GM21390 (cell line): Measurements from ENCODE around the gene FBN2.
"Not testable (repeated sequence)": the region's sequence is repeated elsewhere in the genome, so short reads cannot be mapped to it uniquely, and the experiment has no call there.

Source experiments
- ATAC-seq: cut with Tn5 transposase; IDR thresholded peaks from one replicate; pipeline ENCODE4 v1.9.1; 2021; ENCODE audit not compliant: unreplicated experiment

FBN2 gene

GRCh38 chr5:128432913-128433440, 105.1 kb downstream of the FBN2 start:
- ATAC-seq: no peak

GRCh38 chr5:128427921-128428320, 110.1 kb downstream of the FBN2 start:
- no peak for ATAC-seq

GRCh38 chr5:128426090-128426534, 111.9 kb downstream of the FBN2 start:
- ATAC-seq: peak; percentile 93

GRCh38 chr5:128424646-128425045, 113.4 kb downstream of the FBN2 start:
- ATAC-seq: no peak

GRCh38 chr5:128422612-128423011, 115.4 kb downstream of the FBN2 start:
- ATAC-seq: no peak

- no peak for ATAC-seq
These were observed 123.6 kb downstream of the FBN2 start for GRCh38 chr5:128414469-128414868.

- no peak for ATAC-seq
These were observed 124.7 kb downstream of the FBN2 start for GRCh38 chr5:128413356-128413755.

GRCh38 chr5:128412145-128412930, 125.7 kb downstream of the FBN2 start:
- ATAC-seq: no peak

- ATAC-seq: no peak
These were observed 128.8 kb downstream of the FBN2 start for GRCh38 chr5:128409166-128409800.

- no peak for ATAC-seq
These were observed 129.4 kb downstream of the FBN2 start for GRCh38 chr5:128408622-128409021.

GRCh38 chr5:128407944-128408343, 130.1 kb downstream of the FBN2 start:
- no peak for ATAC-seq

GRCh38 chr5:128406803-128407202, 131.2 kb downstream of the FBN2 start:
- no peak for ATAC-seq

GRCh38 chr5:128405159-128405558, 132.9 kb downstream of the FBN2 start:
- no peak for ATAC-seq

GRCh38 chr5:128403333-128403732, 134.7 kb downstream of the FBN2 start:
- ATAC-seq: no peak

GRCh38 chr5:128402506-128402905, 135.5 kb downstream of the FBN2 start:
- ATAC-seq: no peak

- ATAC-seq: not testable (repeated sequence)
These were observed 137.3 kb downstream of the FBN2 start for GRCh38 chr5:128400766-128401165.

- no peak for ATAC-seq
These were observed 138.9 kb downstream of the FBN2 start for GRCh38 chr5:128399111-128399510.

GRCh38 chr5:128397876-128398275, 140.2 kb downstream of the FBN2 start:
- ATAC-seq: no peak

GRCh38 chr5:128395073-128395472, 143.0 kb downstream of the FBN2 start:
- no peak for ATAC-seq

GRCh38 chr5:128384068-128384467, 154.0 kb downstream of the FBN2 start:
- no peak for ATAC-seq

GRCh38 chr5:128380337-128380736, 157.7 kb downstream of the FBN2 start:
- ATAC-seq: no peak

GRCh38 chr5:128378632-128379031, 159.4 kb downstream of the FBN2 start:
- no peak for ATAC-seq
